Spleen (tissue), 11 donors: ENCODE data around the gene DLEC1. TPM values are rescaled to one million over a fixed set of nuclear protein-coding genes. Genes with fewer than 3 reads are reported as not detected.

Experiments used
- DNase-seq: peaks from one replicate; pipeline ENCODE4 v3.0.0-alpha.2; 2020
- H3K27ac ChIP-seq, 8 donors: fragments of 200-600 bp; sonication (generic) in 7 of 8; 1 replicate in 4 of 8; 2 replicates in 4 of 8; pipeline versions ENCODE4 v1.5.0 to v1.8.0; 2016 to 2021; ENCODE audit warnings: inconsistent platforms in 4 of 8, mild to moderate bottlenecking in 4 of 8, moderate library complexity in 1 of 8
- H3K27me3 ChIP-seq, 7 donors: fragments of 200-600 bp; sonication (generic) in 6 of 7; replicated peaks in 1 of 7; 1 replicate in 4 of 7; 2 replicates in 3 of 7; pipeline versions ENCODE4 v1.5.0 to v1.8.0; 2016 to 2021; ENCODE audit warnings: inconsistent platforms in 3 of 7, mild to moderate bottlenecking in 1 of 7
- H3K36me3 ChIP-seq, 6 donors: fragments of 200-600 bp; sonication (generic) in 5 of 6; 1 replicate in 4 of 6; 2 replicates in 2 of 6; pipeline versions ENCODE4 v1.5.0 to v1.8.0; 2016 to 2021; ENCODE audit warnings: inconsistent platforms in 2 of 6
- H3K4me1 ChIP-seq, 6 donors: fragments of 200-600 bp; sonication (generic) in 5 of 6; 1 replicate in 3 of 6; 2 replicates in 3 of 6; pipeline versions ENCODE4 v1.5.0 to v1.8.0; 2016 to 2021; ENCODE audit warnings: inconsistent platforms in 3 of 6
- H3K4me3 ChIP-seq, 8 donors: fragments of 200-600 bp; sonication (generic) in 7 of 8; 1 replicate in 4 of 8; 2 replicates in 4 of 8; pipeline versions ENCODE4 v1.5.0 to v1.8.0; 2016 to 2021; ENCODE audit warnings: inconsistent platforms in 4 of 8, mild to moderate bottlenecking in 4 of 8, moderate library complexity in 2 of 8
- H3K9me3 ChIP-seq, 8 donors: fragments of 200-600 bp; sonication (generic) in 7 of 8; 1 replicate in 4 of 8; 2 replicates in 4 of 8; pipeline versions ENCODE4 v1.5.0 to v1.8.0; 2016 to 2021; ENCODE audit warnings: inconsistent platforms in 4 of 8
- CTCF ChIP-seq, 11 experiments: fragments of 200-600 bp in 7 of 11; fragments of 450-650 bp in 4 of 11; sonication (generic) in 4 of 11; IDR thresholded peaks in 8 of 11; conservative IDR thresholded peaks in 3 of 11; 1 replicate in 7 of 11; 2 replicates in 4 of 11; pipeline versions ENCODE4 v1.4.0 to v1.8.0; 2016 to 2021; ENCODE audit warnings: antibody characterized with exemption in 11 of 11, inconsistent platforms in 4 of 11, mild to moderate bottlenecking in 1 of 11
- POLR2A ChIP-seq, 3 donors: fragments of 450-650 bp; IDR thresholded peaks; one replicate each; pipeline ENCODE4 v1.5.1; 2017; ENCODE audit warnings: antibody characterized with exemption in 3 of 3, mild to moderate bottlenecking in 1 of 3
- POLR2AphosphoS5 ChIP-seq, 3 donors: sonication (generic); formaldehyde crosslinking; IDR thresholded peaks; one replicate each; pipeline ENCODE4 v1.5.1; 2017; ENCODE audit warnings: antibody characterized with exemption in 3 of 3
- WGBS, 5 donors: extraction: QIAGEN DNeasy Blood & Tissue Kit in 3 of 5; methylation state at CpG; one replicate each; pipeline versions ENCODE4 v1.1.5 to v1.1.7; 2013 to 2018; 5-methylcytosine and 5-hydroxymethylcytosine counted together
- intact Hi-C: fragments of 100-400 bp; cut with DNase I; formaldehyde crosslinking; loops from one replicate; pipeline ENCODE4 v1.15.0; 2023; ENCODE audit warnings: low total_unique reads
- polyA plus RNA-seq, 3 donors: library from polyadenylated mRNA; stranded (reverse); fragments of 200-250 nt; gene quantifications; one replicate each; pipeline ENCODE4 v1.2.1, GENCODE V29; 2013
- total RNA-seq, 7 donors: library from RNA; depleted of rRNA in 3 of 7; stranded (reverse); fragments of >200 nt in 3 of 7; fragmentation: NEBNext Ultra II Directional in 4 of 7; extraction: Animal tissue kit (Norgen Biotek cat#: 25700) in 4 of 7; gene quantifications; one replicate each; pipeline versions ENCODE4 v1.1.0 to v1.2.1, GENCODE V29; 2016 to 2021
- donor health status: healthy with polysubstance abuse.
- donor health status: DM: no; HTN: no; CAD: no; lungs with moderate emphysema.
- donor health status: DM: no; HTN: no; CAD: no.
- donor health status: Bipolar disorder and iron deficiency.
- donor health status: healthy.
- donor health status: DM: no; HTN: no; CAD: no.
- donor health status: DM: yes; HTN: yes; CAD: no.

DLEC1 gene
- total and polyA plus RNA-seq, 10 donors, result 0.36 to 2.3 (median 0.88) TPM

- DNase-seq, result no peak
- peaks cover 0 to 22% (median 6%) of the 10 kb centered on the region in 6 donors for H3K36me3 ChIP-seq
- peak overlapping the region; percentile 45 to 77 (median 64) for H3K4me3 ChIP-seq
- H3K4me1 ChIP-seq, result peaks cover 20 to 62% (median 48%) of the 10 kb centered on the region in 6 donors
- peak overlapping the region; percentile 80 to 96 (median 84) for H3K27ac ChIP-seq
- H3K9me3 ChIP-seq, result no peaks in the 10 kb centered on the region
- 44 to 59% (median 52%) methylated on average over 4 to 6 of the region's 6 CpGs for WGBS, 5 donors
- intact Hi-C loops, result no loop called here
- H3K27me3 ChIP-seq, result no peaks in the 10 kb centered on the region
- TF ChIP-seq POLR2AphosphoS5 (IDR thresholded peaks at IDR 0.05) (no peak), POLR2A (IDR thresholded peaks at IDR 0.05) (no peak), CTCF (IDR thresholded peaks at IDR 0.05 in 8 of 11, conservative IDR thresholded peaks at IDR 0.05 in 3 of 11) (no peak)
These were observed 45.6 kb upstream of the DLEC1 start for GRCh38 chr3:37993460-37993819.

DNA sequence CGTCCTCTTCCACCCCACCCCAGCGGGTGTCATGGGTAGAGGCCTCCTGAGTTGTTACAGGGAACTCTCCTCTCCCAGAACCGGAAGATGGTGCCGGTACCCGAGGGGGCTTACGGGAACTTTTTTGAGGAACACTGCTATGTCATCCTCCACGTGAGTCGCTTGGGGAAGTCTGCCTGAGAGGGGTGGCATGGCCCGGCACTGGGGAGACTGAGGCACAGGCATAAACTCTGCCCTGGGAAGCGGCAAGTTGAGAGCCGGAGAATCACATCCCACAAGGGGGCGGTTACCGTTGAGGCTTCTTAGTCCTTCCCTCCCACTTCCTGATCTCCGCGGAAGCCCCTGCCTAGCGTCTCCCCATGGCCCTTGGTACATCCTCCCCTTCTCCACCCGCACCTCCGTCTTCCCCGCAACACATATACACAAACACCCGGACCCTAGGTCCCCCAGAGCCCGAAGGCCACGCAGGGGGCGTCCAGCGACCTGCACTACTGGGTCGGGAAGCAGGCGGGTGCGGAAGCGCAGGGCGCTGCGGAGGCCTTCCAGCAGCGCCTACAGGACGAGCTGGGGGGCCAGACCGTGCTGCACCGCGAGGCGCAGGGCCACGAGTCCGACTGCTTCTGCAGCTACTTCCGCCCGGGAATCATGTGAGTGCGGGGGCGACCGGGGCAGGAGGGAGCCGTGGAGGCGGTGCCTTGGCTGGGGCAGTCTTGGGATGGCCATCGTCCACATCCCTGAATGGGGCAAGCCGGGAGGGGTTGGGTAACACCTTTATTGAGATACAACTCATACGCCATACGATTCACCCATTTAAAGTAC lies 45.0 kb upstream of the DLEC1 start:
- intact Hi-C loops, result no loop called here
- H3K27me3 ChIP-seq, result no peaks in the 10 kb centered on the region

GRCh38 chr3:37994639-37994972 lies 44.4 kb upstream of the DLEC1 start:
- H3K4me3 ChIP-seq, result peak overlapping the region; percentile 45 to 77 (median 64)
- peaks cover 0 to 25% (median 6%) of the 10 kb centered on the region in 6 donors for H3K36me3 ChIP-seq
- H3K27me3 ChIP-seq, result no peaks in the 10 kb centered on the region
- H3K4me1 ChIP-seq, result peaks cover 25 to 64% (median 56%) of the 10 kb centered on the region in 6 donors
- H3K27ac ChIP-seq, result peak overlapping the region; percentile 80 to 96 (median 84)
- no peak for DNase-seq
- intact Hi-C loops, result no loop called here
- 12 to 17% (median 15%) methylated on average over 2 of the region's 2 CpGs for WGBS, 5 donors
- H3K9me3 ChIP-seq, result no peaks in the 10 kb centered on the region
- TF ChIP-seq POLR2A (IDR thresholded peaks at IDR 0.05) (no peak), CTCF (IDR thresholded peaks at IDR 0.05 in 8 of 11, conservative IDR thresholded peaks at IDR 0.05 in 3 of 11) (no peak), POLR2AphosphoS5 (IDR thresholded peaks at IDR 0.05) (no peak)

More for the DNA sequence above, 45.0 kb upstream of the DLEC1 start:
- no peaks in the 10 kb centered on the region for H3K9me3 ChIP-seq
- peaks cover 23 to 60% (median 51%) of the 10 kb centered on the region in 6 donors for H3K4me1 ChIP-seq
- DNase-seq, result peak; percentile 95
- 0 to 1% (median 1%) methylated on average over 29 to 49 of the region's 49 CpGs for WGBS, 5 donors
- TF ChIP-seq CTCF (IDR thresholded peaks at IDR 0.05 in 8 of 11, conservative IDR thresholded peaks at IDR 0.05 in 3 of 11) (peak in 5 of 11 experiments; percentile 12 to 44 (median 28)), POLR2AphosphoS5 (IDR thresholded peaks at IDR 0.05) (peak; percentile 84 to 91 (median 90)), POLR2A (IDR thresholded peaks at IDR 0.05) (peak in 2 of 3 donors; percentile 9 to 11)
- H3K27ac ChIP-seq, result peak overlapping the region; percentile 80 to 96 (median 84)
- peak overlapping the region; percentile 45 to 77 (median 64) for H3K4me3 ChIP-seq
- peaks cover 0 to 22% (median 6%) of the 10 kb centered on the region in 6 donors for H3K36me3 ChIP-seq
